Measurements from ENCODE around the gene CSH2. TPM values are rescaled to one million over a fixed set of nuclear protein-coding genes. Genes with fewer than 3 reads are reported as not detected.
"Not testable (repeated sequence)": the region's sequence is repeated elsewhere in the genome, so short reads cannot be mapped to it uniquely, and the experiment has no call there.

The CSH2 gene
- not detected for total RNA-seq
- long read RNA-seq, donor 1: 0 reads
- long read RNA-seq, donor 2: 0 reads

- intact Hi-C loops (cut with DNase I): not testable (repeated sequence)
- DNase-seq (ENCODE audit: low spot score): peak; percentile 31
Observed at GRCh38 chr17:63873577-63873976, at the start of gene CSH2. Gene CSH2 (minus strand): TSS chr17:63873677. CDS start chr17:63873614, 63 bp downstream.

- DNase-seq (ENCODE audit: low spot score); intact Hi-C loops (cut with DNase I): not testable (repeated sequence)
Observed at GRCh38 chr17:63922402-63922801, 48.9 kb upstream of the CSH2 start.

GRCh38 chr17:63920779-63921178 lies 47.3 kb upstream of the CSH2 start:
- DNase-seq (ENCODE audit: low spot score): not testable (repeated sequence)

GRCh38 chr17:63920050-63920449 lies 46.6 kb upstream of the CSH2 start:
- intact Hi-C loops (cut with DNase I); DNase-seq (ENCODE audit: low spot score): not testable (repeated sequence)

More at GRCh38 chr17:63920779-63921178, 47.3 kb upstream of the CSH2 start:
- intact Hi-C loops (cut with DNase I): not testable (repeated sequence)

GRCh38 chr17:63919311-63919723 lies 45.8 kb upstream of the CSH2 start:
- DNase-seq (ENCODE audit: low spot score): no peak
- intact Hi-C loops (cut with DNase I): loop anchor here (5.0 to 10.0 kb wide), 3 partner anchors 105 to 215 kb away; partner anchors contain the start of genes ERN1 (in 2 of the 2) and ICAM2 (in 1 of the 2)

- intact Hi-C loops (cut with DNase I): loop anchor here (5.0 to 10.0 kb wide), 3 partner anchors 106 to 216 kb away; partner anchors contain the start of genes ERN1 (in 2 of the 2) and ICAM2 (in 1 of the 2)
- not testable (repeated sequence) for DNase-seq (ENCODE audit: low spot score)
Observed at GRCh38 chr17:63918789-63919305, 45.4 kb upstream of the CSH2 start, which contains the start of gene GH1. Gene GH1 (minus strand): TSS chr17:63918839. CDS start chr17:63918776, 63 bp downstream.

GRCh38 chr17:63918305-63918704 lies 44.8 kb upstream of the CSH2 start:
- no peak for DNase-seq (ENCODE audit: low spot score)
- intact Hi-C loops (cut with DNase I): loop anchor here (5.0 to 10.0 kb wide), 3 partner anchors 106 to 216 kb away; partner anchors contain the start of genes ERN1 (in 2 of the 2) and ICAM2 (in 1 of the 2)

GRCh38 chr17:63917646-63918045 lies 44.2 kb upstream of the CSH2 start:
- intact Hi-C loops (cut with DNase I): loop anchor here (5.0 to 10.0 kb wide), 3 partner anchors 107 to 217 kb away; partner anchors contain the start of genes ERN1 (in 2 of the 2) and ICAM2 (in 1 of the 2)
- DNase-seq (ENCODE audit: low spot score): peak; percentile 49

GRCh38 chr17:63917206-63917605 lies 43.7 kb upstream of the CSH2 start:
- peak; percentile 53 for DNase-seq (ENCODE audit: low spot score)
- intact Hi-C loops (cut with DNase I): loop anchor here (5.0 to 10.0 kb wide), 3 partner anchors 108 to 218 kb away; partner anchors contain the start of genes ERN1 (in 2 of the 2) and ICAM2 (in 1 of the 2)

GRCh38 chr17:63916566-63917185 lies 43.2 kb upstream of the CSH2 start:
- intact Hi-C loops (cut with DNase I): loop anchor here (5.0 to 10.0 kb wide), 3 partner anchors 108 to 218 kb away; partner anchors contain the start of genes ERN1 (in 2 of the 2) and ICAM2 (in 1 of the 2)

GRCh38 chr17:63915753-63916152 lies 42.3 kb upstream of the CSH2 start:
- intact Hi-C loops (cut with DNase I): loop anchor here (5.0 to 10.0 kb wide), 3 partner anchors 109 to 219 kb away; partner anchors contain the start of genes ERN1 (in 2 of the 2) and ICAM2 (in 1 of the 2)
- DNase-seq (ENCODE audit: low spot score): peak; percentile 26

More at GRCh38 chr17:63916566-63917185, 43.2 kb upstream of the CSH2 start:
- peak; percentile 66 for DNase-seq (ENCODE audit: low spot score)

- DNase-seq (ENCODE audit: low spot score): peak; percentile 55
- intact Hi-C loops (cut with DNase I): loop anchor here in 1 of 2 donors (10.0 kb wide), 2 partner anchors 110 to 220 kb away; partner anchors contain the start of genes ERN1 and ICAM2
Observed at GRCh38 chr17:63914471-63914870, 41.0 kb upstream of the CSH2 start.

- peak; percentile 76 for DNase-seq (ENCODE audit: low spot score)
- intact Hi-C loops (cut with DNase I): loop anchor here in 1 of 2 donors (10.0 kb wide), 2 partner anchors 113 to 223 kb away; partner anchors contain the start of genes ERN1 and ICAM2
Observed at GRCh38 chr17:63911657-63912100, 38.2 kb upstream of the CSH2 start.

GRCh38 chr17:63911041-63911635 lies 37.7 kb upstream of the CSH2 start, which contains the start of gene CSHL1:
Gene CSHL1 (minus strand): TSS chr17:63911258. CDS start chr17:63911196, 62 bp downstream.
- intact Hi-C loops (cut with DNase I): loop anchor here in 1 of 2 donors (10.0 kb wide), 2 partner anchors 114 to 224 kb away; partner anchors contain the start of genes ERN1 and ICAM2
- peak; percentile 61 for DNase-seq (ENCODE audit: low spot score)

- intact Hi-C loops (cut with DNase I): loop anchor here in 1 of 2 donors (10.0 kb wide), 2 partner anchors 115 to 225 kb away; partner anchors contain the start of genes ERN1 and ICAM2
- DNase-seq (ENCODE audit: low spot score): peak; percentile 74
Observed at GRCh38 chr17:63910096-63910495, 36.6 kb upstream of the CSH2 start.

- intact Hi-C loops (cut with DNase I): not testable (repeated sequence)
- peak; percentile 47 for DNase-seq (ENCODE audit: low spot score)
Observed at GRCh38 chr17:63909586-63909985, 36.1 kb upstream of the CSH2 start.

GRCh38 chr17:63907161-63907778 lies 33.8 kb upstream of the CSH2 start:
- DNase-seq (ENCODE audit: low spot score): peak; percentile 28
- intact Hi-C loops (cut with DNase I): not testable (repeated sequence)

GRCh38 chr17:63904796-63905195 lies 31.3 kb upstream of the CSH2 start:
- intact Hi-C loops (cut with DNase I); DNase-seq (ENCODE audit: low spot score): not testable (repeated sequence)

Measured in posterior vena cava (tissue), 2 donors.